Frontal cortex (tissue), 4 donors: ENCODE measurements around the gene TNFRSF19. TPM values are rescaled to one million over a fixed set of nuclear protein-coding genes. Genes with fewer than 3 reads are reported as not detected.
A peak's percentile ranks its signal among the peaks of the same experiment; 100 is the strongest.
"Not testable (repeated sequence)": the region's sequence is repeated elsewhere in the genome, so short reads cannot be mapped to it uniquely, and the experiment has no call there.

ENCODE experiments used
- DNase-seq, 2 donors: peaks; one replicate each; pipeline ENCODE4 v3.0.0; 2012; ENCODE audit warnings: low spot score in 2 of 2
- FAIRE-seq: peaks from 2 replicates; lab custom pipeline; 2012; peaks lifted over from hg19 to GRCh38; lab: Jason Lieb, UNC
- total RNA-seq: library from RNA; depleted of rRNA; stranded (reverse); fragments of >200 nt; gene quantifications from one replicate; pipeline ENCODE4 v1.2.3, GENCODE V29; 2014
- donor health status: control.
- donor health status: control.
- donor health status: control.

Gene TNFRSF19
- total RNA-seq, 1 donor from 2014 or later, result 10.2 TPM

- FAIRE-seq (no peak), DNase-seq (peak in 1 of 2 donors; percentile 44)
Observed at GRCh38 chr13:23673354-23673753, 103.1 kb downstream of the TNFRSF19 start.

GRCh38 chr13:23673867-23674605 is 103.8 kb downstream of the TNFRSF19 start:
- DNase-seq (no peak), FAIRE-seq (no peak)

GRCh38 chr13:23674795-23675640 is 104.8 kb downstream of the TNFRSF19 start:
- no peak for FAIRE-seq
- no peak for DNase-seq

- not testable (repeated sequence) for FAIRE-seq, DNase-seq
Observed at GRCh38 chr13:23677679-23678288, 107.6 kb downstream of the TNFRSF19 start.

GRCh38 chr13:23678795-23679194 is 108.6 kb downstream of the TNFRSF19 start:
- DNase-seq (no peak), FAIRE-seq (no peak)

GRCh38 chr13:23679220-23679619 is 109.0 kb downstream of the TNFRSF19 start:
- no peak for FAIRE-seq

GRCh38 chr13:23680845-23681669 is 110.8 kb downstream of the TNFRSF19 start:
- DNase-seq (no peak), FAIRE-seq (no peak)

More at GRCh38 chr13:23679220-23679619, 109.0 kb downstream of the TNFRSF19 start:
- no peak for DNase-seq

GRCh38 chr13:23683084-23683483 is 112.9 kb downstream of the TNFRSF19 start:
- FAIRE-seq, result peak; percentile 70
- no peak for DNase-seq

- DNase-seq, result no peak
Observed at GRCh38 chr13:23684647-23685046, 114.4 kb downstream of the TNFRSF19 start.

GRCh38 chr13:23685416-23685815 is 115.2 kb downstream of the TNFRSF19 start:
- DNase-seq (no peak), FAIRE-seq (no peak)

More at GRCh38 chr13:23684647-23685046, 114.4 kb downstream of the TNFRSF19 start:
- no peak for FAIRE-seq

- FAIRE-seq (no peak), DNase-seq (no peak)
Observed at GRCh38 chr13:23686948-23687347, 116.7 kb downstream of the TNFRSF19 start.

GRCh38 chr13:23687614-23688013 is 117.4 kb downstream of the TNFRSF19 start:
- DNase-seq (no peak), FAIRE-seq (no peak)

GRCh38 chr13:23688336-23688735 is 118.1 kb downstream of the TNFRSF19 start:
- FAIRE-seq (no peak), DNase-seq (no peak)

- DNase-seq, result no peak
- no peak for FAIRE-seq
Observed at GRCh38 chr13:23690668-23691067, 120.5 kb downstream of the TNFRSF19 start.

- FAIRE-seq (no peak), DNase-seq (no peak)
Observed at GRCh38 chr13:23692816-23693215, 122.6 kb downstream of the TNFRSF19 start.

GRCh38 chr13:23695196-23695595 is 125.0 kb downstream of the TNFRSF19 start:
- DNase-seq (no peak), FAIRE-seq (no peak)

- DNase-seq (no peak), FAIRE-seq (no peak)
Observed at GRCh38 chr13:23695711-23696464, 125.7 kb downstream of the TNFRSF19 start.

- DNase-seq (no peak), FAIRE-seq (no peak)
Observed at GRCh38 chr13:23696610-23697009, 126.4 kb downstream of the TNFRSF19 start.

- FAIRE-seq, result no peak
- no peak for DNase-seq
Observed at GRCh38 chr13:23697772-23698313, 127.6 kb downstream of the TNFRSF19 start.
